ENCODE data around the gene PMFBP1.

DNA sequence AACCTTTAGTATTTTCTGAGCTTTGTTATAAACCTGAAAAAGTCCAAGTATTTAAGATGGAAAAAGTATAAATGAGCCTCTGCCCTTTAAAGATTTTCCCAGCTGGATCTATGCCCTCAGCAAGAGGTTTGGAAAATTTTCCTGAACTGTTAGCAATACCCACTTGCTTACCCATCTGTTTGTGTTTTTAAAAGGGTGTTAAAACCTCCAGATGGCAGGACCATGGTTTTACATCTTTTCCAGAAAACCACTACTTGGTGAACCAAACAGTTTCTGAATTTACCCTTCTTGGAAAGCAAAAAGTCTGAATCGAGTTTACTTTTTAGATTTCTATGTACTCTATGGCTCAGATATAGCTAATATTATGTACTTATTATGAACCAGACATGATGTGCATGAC is 719 bp downstream of the PMFBP1 start:
- TF ChIP-seq, protein P1, sequence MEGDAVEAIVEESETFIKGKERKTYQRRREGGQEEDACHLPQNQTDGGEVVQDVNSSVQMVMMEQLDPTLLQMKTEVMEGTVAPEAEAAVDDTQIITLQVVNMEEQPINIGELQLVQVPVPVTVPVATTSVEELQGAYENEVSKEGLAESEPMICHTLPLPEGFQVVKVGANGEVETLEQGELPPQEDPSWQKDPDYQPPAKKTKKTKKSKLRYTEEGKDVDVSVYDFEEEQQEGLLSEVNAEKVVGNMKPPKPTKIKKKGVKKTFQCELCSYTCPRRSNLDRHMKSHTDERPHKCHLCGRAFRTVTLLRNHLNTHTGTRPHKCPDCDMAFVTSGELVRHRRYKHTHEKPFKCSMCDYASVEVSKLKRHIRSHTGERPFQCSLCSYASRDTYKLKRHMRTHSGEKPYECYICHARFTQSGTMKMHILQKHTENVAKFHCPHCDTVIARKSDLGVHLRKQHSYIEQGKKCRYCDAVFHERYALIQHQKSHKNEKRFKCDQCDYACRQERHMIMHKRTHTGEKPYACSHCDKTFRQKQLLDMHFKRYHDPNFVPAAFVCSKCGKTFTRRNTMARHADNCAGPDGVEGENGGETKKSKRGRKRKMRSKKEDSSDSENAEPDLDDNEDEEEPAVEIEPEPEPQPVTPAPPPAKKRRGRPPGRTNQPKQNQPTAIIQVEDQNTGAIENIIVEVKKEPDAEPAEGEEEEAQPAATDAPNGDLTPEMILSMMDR (IDR thresholded peaks at IDR 0.05 in 8 of 11, conservative IDR thresholded peaks at IDR 0.05 in 3 of 11): no peak
- TF ChIP-seq POLR2AphosphoS5 (IDR thresholded peaks at IDR 0.05): no peak

All from spleen (tissue), 7 donors.